A549 (cell line): ENCODE results near the gene MAD1L1.

ENCODE experiments used
- CHD2 ChIP-seq: fragments of 150-350 bp; IDR thresholded peaks from 2 replicates; pipeline ENCODE4 v1.6.1; 2014; ENCODE audit warnings: low read length; ENCODE audit not compliant: partially characterized antibody
- MYC ChIP-seq: IDR thresholded peaks from 2 replicates; pipeline ENCODE4 v1.6.1; 2012; ENCODE audit warnings: mild to moderate bottlenecking, inconsistent platforms, low read length, improper control_type of control experiment, borderline replicate concordance
- RCOR1 ChIP-seq: fragments of 150-350 bp; IDR thresholded peaks from 2 replicates; pipeline ENCODE4 v1.6.1; 2014; ENCODE audit warnings: antibody characterized with exemption, low read length, low read depth
- RFX5 ChIP-seq: fragments of 450-650 bp; IDR thresholded peaks from 2 replicates; pipeline ENCODE4 v1.7.1; 2014; ENCODE audit warnings: antibody characterized with exemption, mild to moderate bottlenecking, moderate library complexity
- SMC3 ChIP-seq: fragments of >200 bp; sonication (Bioruptor Twin); formaldehyde crosslinking; IDR thresholded peaks from 3 replicates; pipeline ENCODE4 v1.6.1; 2018; ENCODE audit warnings: inconsistent platforms
- SREBF2 ChIP-seq: fragments of 450-650 bp; IDR thresholded peaks from 2 replicates; pipeline ENCODE4 v1.6.1; 2014; ENCODE audit warnings: mild to moderate bottlenecking, moderate library complexity
- TF ChIP-seq, protein P1 (sequence below): fragments of 150-350 bp; IDR thresholded peaks from 2 replicates; pipeline ENCODE4 v1.6.1; 2014; ENCODE audit warnings: low read depth, mild to moderate bottlenecking, low read length
- TF ChIP-seq, protein P2 (sequence below): fragments of >200 bp; sonication (Bioruptor Twin); formaldehyde crosslinking; IDR thresholded peaks from 2 replicates; pipeline ENCODE4 v1.6.1; 2016
- TF ChIP-seq, protein P3 (sequence below): fragments of >200 bp; sonication (Bioruptor Twin); formaldehyde crosslinking; IDR thresholded peaks from 3 replicates; pipeline ENCODE4 v1.5.1; 2016
- TF ChIP-seq, protein P4 (sequence below): IDR thresholded peaks from 2 replicates; pipeline ENCODE4 v1.6.1; 2012
- TF ChIP-seq, protein P5 (sequence below): fragments of 200-600 bp; sonication (generic); IDR thresholded peaks from 2 replicates; pipeline ENCODE4 v1.6.1; 2016; ENCODE audit warnings: antibody characterized with exemption, mild to moderate bottlenecking, moderate library complexity

DNA sequence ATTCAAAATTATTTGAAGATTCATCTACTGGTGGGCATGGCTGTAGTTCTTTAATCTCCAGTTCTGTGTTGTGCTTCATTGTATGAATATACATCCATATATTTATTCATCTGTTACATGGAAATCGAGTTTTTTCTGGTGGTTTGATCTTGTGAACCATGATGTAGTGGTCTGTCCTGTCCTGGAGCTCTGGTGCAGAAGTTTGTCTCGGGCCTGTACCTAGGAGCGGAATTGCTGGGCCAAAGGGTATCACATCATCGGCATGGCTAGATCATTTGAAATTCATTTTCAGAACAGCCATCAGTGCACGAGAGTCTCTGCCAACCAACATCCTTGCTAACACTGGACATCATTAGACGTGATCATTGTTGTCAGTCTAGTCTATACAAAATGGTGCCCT is 455.6 kb downstream of the MAD1L1 start:
- TF ChIP-seq SREBF2, result no peak
- TF ChIP-seq, protein P1, sequence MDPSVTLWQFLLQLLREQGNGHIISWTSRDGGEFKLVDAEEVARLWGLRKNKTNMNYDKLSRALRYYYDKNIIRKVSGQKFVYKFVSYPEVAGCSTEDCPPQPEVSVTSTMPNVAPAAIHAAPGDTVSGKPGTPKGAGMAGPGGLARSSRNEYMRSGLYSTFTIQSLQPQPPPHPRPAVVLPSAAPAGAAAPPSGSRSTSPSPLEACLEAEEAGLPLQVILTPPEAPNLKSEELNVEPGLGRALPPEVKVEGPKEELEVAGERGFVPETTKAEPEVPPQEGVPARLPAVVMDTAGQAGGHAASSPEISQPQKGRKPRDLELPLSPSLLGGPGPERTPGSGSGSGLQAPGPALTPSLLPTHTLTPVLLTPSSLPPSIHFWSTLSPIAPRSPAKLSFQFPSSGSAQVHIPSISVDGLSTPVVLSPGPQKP, result no peak
- no peak for TF ChIP-seq SMC3
- TF ChIP-seq, protein P2, sequence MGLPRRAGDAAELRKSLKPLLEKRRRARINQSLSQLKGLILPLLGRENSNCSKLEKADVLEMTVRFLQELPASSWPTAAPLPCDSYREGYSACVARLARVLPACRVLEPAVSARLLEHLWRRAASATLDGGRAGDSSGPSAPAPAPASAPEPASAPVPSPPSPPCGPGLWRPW, result no peak
- TF ChIP-seq, protein P3, sequence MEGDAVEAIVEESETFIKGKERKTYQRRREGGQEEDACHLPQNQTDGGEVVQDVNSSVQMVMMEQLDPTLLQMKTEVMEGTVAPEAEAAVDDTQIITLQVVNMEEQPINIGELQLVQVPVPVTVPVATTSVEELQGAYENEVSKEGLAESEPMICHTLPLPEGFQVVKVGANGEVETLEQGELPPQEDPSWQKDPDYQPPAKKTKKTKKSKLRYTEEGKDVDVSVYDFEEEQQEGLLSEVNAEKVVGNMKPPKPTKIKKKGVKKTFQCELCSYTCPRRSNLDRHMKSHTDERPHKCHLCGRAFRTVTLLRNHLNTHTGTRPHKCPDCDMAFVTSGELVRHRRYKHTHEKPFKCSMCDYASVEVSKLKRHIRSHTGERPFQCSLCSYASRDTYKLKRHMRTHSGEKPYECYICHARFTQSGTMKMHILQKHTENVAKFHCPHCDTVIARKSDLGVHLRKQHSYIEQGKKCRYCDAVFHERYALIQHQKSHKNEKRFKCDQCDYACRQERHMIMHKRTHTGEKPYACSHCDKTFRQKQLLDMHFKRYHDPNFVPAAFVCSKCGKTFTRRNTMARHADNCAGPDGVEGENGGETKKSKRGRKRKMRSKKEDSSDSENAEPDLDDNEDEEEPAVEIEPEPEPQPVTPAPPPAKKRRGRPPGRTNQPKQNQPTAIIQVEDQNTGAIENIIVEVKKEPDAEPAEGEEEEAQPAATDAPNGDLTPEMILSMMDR, result no peak
- TF ChIP-seq, protein P4, sequence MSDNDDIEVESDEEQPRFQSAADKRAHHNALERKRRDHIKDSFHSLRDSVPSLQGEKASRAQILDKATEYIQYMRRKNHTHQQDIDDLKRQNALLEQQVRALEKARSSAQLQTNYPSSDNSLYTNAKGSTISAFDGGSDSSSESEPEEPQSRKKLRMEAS, result no peak
- no peak for TF ChIP-seq RFX5
- TF ChIP-seq, protein P5, sequence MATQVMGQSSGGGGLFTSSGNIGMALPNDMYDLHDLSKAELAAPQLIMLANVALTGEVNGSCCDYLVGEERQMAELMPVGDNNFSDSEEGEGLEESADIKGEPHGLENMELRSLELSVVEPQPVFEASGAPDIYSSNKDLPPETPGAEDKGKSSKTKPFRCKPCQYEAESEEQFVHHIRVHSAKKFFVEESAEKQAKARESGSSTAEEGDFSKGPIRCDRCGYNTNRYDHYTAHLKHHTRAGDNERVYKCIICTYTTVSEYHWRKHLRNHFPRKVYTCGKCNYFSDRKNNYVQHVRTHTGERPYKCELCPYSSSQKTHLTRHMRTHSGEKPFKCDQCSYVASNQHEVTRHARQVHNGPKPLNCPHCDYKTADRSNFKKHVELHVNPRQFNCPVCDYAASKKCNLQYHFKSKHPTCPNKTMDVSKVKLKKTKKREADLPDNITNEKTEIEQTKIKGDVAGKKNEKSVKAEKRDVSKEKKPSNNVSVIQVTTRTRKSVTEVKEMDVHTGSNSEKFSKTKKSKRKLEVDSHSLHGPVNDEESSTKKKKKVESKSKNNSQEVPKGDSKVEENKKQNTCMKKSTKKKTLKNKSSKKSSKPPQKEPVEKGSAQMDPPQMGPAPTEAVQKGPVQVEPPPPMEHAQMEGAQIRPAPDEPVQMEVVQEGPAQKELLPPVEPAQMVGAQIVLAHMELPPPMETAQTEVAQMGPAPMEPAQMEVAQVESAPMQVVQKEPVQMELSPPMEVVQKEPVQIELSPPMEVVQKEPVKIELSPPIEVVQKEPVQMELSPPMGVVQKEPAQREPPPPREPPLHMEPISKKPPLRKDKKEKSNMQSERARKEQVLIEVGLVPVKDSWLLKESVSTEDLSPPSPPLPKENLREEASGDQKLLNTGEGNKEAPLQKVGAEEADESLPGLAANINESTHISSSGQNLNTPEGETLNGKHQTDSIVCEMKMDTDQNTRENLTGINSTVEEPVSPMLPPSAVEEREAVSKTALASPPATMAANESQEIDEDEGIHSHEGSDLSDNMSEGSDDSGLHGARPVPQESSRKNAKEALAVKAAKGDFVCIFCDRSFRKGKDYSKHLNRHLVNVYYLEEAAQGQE, result no peak
- TF ChIP-seq RCOR1, result no peak
- no peak for TF ChIP-seq MYC
- no peak for TF ChIP-seq CHD2
